SKM-1 treated with dmso at 0.1 percent for 144 hours (cell line): ENCODE results near the gene SLC25A22.

Source experiments
- DNase-seq: peaks from one replicate; lab custom pipeline; 2025; ENCODE audit not compliant: unreplicated experiment; lab: John Stamatoyannopoulos, UW

The SLC25A22 gene

GRCh38 chr11:761526-762108, 36.5 kb downstream of the SLC25A22 start:
- no peak for DNase-seq

DNA sequence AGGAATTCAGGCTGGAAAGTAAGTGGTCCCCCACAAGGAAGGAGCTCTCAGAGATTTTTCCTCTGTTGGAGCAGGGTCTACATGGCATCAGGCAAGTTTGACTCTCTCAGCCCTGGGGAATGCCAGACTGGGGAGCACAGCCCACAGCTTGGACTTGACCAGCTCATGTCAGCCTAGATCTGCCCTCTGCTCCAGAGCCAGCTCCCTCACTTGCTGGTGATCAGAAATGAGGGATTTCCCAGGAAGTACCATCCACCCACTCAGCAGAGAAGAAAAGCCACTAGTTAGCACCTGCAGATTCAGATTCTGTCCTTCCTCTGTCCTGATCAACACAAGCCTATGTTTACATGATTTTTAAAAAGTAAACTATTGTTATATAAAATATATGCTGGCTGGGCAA, 37.8 kb downstream of the SLC25A22 start:
- DNase-seq = no peak

GRCh38 chr11:749731-750130, 48.4 kb downstream of the SLC25A22 start:
- DNase-seq = no peak

GRCh38 chr11:748007-748359, 50.1 kb downstream of the SLC25A22 start:
- peak; percentile 11 for DNase-seq

GRCh38 chr11:747158-748006, 50.7 kb downstream of the SLC25A22 start, which contains the start of gene TALDO1:
Gene TALDO1 (plus strand): TSS chr11:747464. CDS start chr11:747482, 18 bp downstream.
- DNase-seq = peak; percentile 91

- no peak for DNase-seq
Observed at GRCh38 chr11:746289-747157, 51.6 kb downstream of the SLC25A22 start.

GRCh38 chr11:745428-745827, 52.7 kb downstream of the SLC25A22 start:
- DNase-seq = no peak

- no peak for DNase-seq
Observed at GRCh38 chr11:742571-743201, 55.4 kb downstream of the SLC25A22 start.

- no peak for DNase-seq
Observed at GRCh38 chr11:742156-742546, 55.9 kb downstream of the SLC25A22 start.
